CD14-positive monocyte (primary cell): ENCODE data around the gene IL6ST. TPM values are rescaled to one million over a fixed set of nuclear protein-coding genes. Genes with fewer than 3 reads are reported as not detected.

Experiments used
- DNase-seq, 3 donors: peaks; one replicate each; pipeline ENCODE4 v3.0.0-alpha.2; 2011 to 2022
- H2AFZ ChIP-seq: 2 replicates; pipeline ENCODE4 v1.6.0; 2012; ENCODE audit warnings: mild to moderate bottlenecking, low read depth, low read length, inconsistent platforms; ENCODE audit not compliant: insufficient read depth, poor library complexity, severe bottlenecking
- H3K27ac ChIP-seq, 2 donors: 1 replicate in 1 of 2; 2 replicates in 1 of 2; pipeline ENCODE4 v1.5.1; 2012 to 2013; ENCODE audit warnings: low read length in 2 of 2, control low read depth in 1 of 2, inconsistent platforms in 1 of 2, low read depth in 1 of 2, mild to moderate bottlenecking in 1 of 2
- H3K27me3 ChIP-seq, 2 donors: one replicate each; pipeline versions ENCODE4 v1.6.0 to v1.6.1; 2011 to 2013; ENCODE audit warnings: low read length in 2 of 2; ENCODE audit not compliant: control insufficient read depth in 2 of 2, insufficient read depth in 2 of 2
- H3K36me3 ChIP-seq, 2 donors: replicated peaks in 1 of 2; 1 replicate in 1 of 2; 2 replicates in 1 of 2; pipeline versions ENCODE4 v1.5.1 to v1.6.1; 2012 to 2013; ENCODE audit warnings: low read length in 2 of 2, control low read depth in 1 of 2, inconsistent platforms in 1 of 2, mild to moderate bottlenecking in 1 of 2; ENCODE audit not compliant: insufficient read depth in 2 of 2, control insufficient read depth in 1 of 2
- H3K4me1 ChIP-seq, 2 donors: 1 replicate in 1 of 2; 2 replicates in 1 of 2; pipeline versions ENCODE4 v1.5.1 to v1.6.1; 2012 to 2013; ENCODE audit warnings: low read length in 2 of 2, control low read depth in 1 of 2, inconsistent platforms in 1 of 2, mild to moderate bottlenecking in 1 of 2, moderate library complexity in 1 of 2; ENCODE audit not compliant: insufficient read depth in 2 of 2, control insufficient read depth in 1 of 2
- H3K4me2 ChIP-seq: replicated peaks from 2 replicates; pipeline ENCODE3; 2012; ENCODE audit warnings: low read length, moderate library complexity, mild to moderate bottlenecking; ENCODE audit not compliant: poor library complexity, severe bottlenecking; ENCODE audit errors: extremely low read depth
- H3K4me3 ChIP-seq, 3 experiments: fragments of 200-600 bp in 1 of 3; sonication (generic) in 1 of 3; replicated peaks in 1 of 3; 1 replicate in 2 of 3; 2 replicates in 1 of 3; pipeline ENCODE4 v1.5.1; 2011 to 2013; ENCODE audit warnings: low read length in 3 of 3, mild to moderate bottlenecking in 3 of 3, control low read depth in 2 of 3, low read depth in 2 of 3, inconsistent platforms in 1 of 3, moderate library complexity in 1 of 3
- H3K79me2 ChIP-seq: 2 replicates; pipeline ENCODE4 v1.6.0; 2012; ENCODE audit warnings: mild to moderate bottlenecking, control low read depth, inconsistent platforms, low read length, moderate library complexity; ENCODE audit not compliant: insufficient read depth
- H3K9ac ChIP-seq: 2 replicates; pipeline ENCODE4 v1.6.0; 2017; ENCODE audit warnings: low read length, mild to moderate bottlenecking; ENCODE audit not compliant: insufficient read depth, poor library complexity, severe bottlenecking
- H3K9me3 ChIP-seq, 2 donors: replicated peaks in 1 of 2; 1 replicate in 1 of 2; 2 replicates in 1 of 2; pipeline versions ENCODE4 v1.5.1 to v1.6.1; 2012 to 2013; ENCODE audit warnings: low read length in 2 of 2, control low read depth in 1 of 2; ENCODE audit not compliant: control insufficient read depth in 1 of 2, insufficient read depth in 1 of 2
- H4K20me1 ChIP-seq: 2 replicates; pipeline ENCODE4 v1.6.0; 2012; ENCODE audit warnings: mild to moderate bottlenecking, low read length, control low read depth, moderate library complexity; ENCODE audit not compliant: insufficient read depth
- H3K27ac Mint-ChIP-seq, 7 donors: one replicate each; pipeline ENCODE4 v1.8.0; 2020; ENCODE audit warnings: mild to moderate bottlenecking in 7 of 7, mixed read lengths in 7 of 7, moderate library complexity in 6 of 7, inconsistent platforms in 2 of 7
- H3K27me3 Mint-ChIP-seq, 3 donors: one replicate each; pipeline ENCODE4 v1.8.0; 2021 to 2022; ENCODE audit warnings: low read depth in 3 of 3, mild to moderate bottlenecking in 3 of 3, mixed read lengths in 3 of 3, moderate library complexity in 3 of 3, inconsistent platforms in 1 of 3
- H3K36me3 Mint-ChIP-seq, 2 donors: one replicate each; pipeline ENCODE4 v1.8.0; 2020; ENCODE audit warnings: mixed read lengths in 2 of 2, inconsistent platforms in 1 of 2, mild to moderate bottlenecking in 1 of 2
- H3K4me1 Mint-ChIP-seq: one replicate; pipeline ENCODE4 v1.8.0; 2020; ENCODE audit warnings: mild to moderate bottlenecking, mixed read lengths
- H3K4me3 Mint-ChIP-seq, 2 donors: one replicate each; pipeline ENCODE4 v1.8.0; 2020; ENCODE audit warnings: mild to moderate bottlenecking in 2 of 2, mixed read lengths in 2 of 2, moderate library complexity in 1 of 2
- H3K9me3 Mint-ChIP-seq, 7 donors: one replicate each; pipeline ENCODE4 v1.8.0; 2020 to 2022; ENCODE audit warnings: mixed read lengths in 7 of 7, mild to moderate bottlenecking in 6 of 7, moderate library complexity in 6 of 7, inconsistent platforms in 2 of 7
- WGBS: methylation state at CpG from one replicate; pipeline ENCODE4 v1.1.5; 2013; ENCODE audit warnings: missing lambda C conversion rate; ENCODE audit not compliant: insufficient coverage; 5-methylcytosine and 5-hydroxymethylcytosine counted together
- intact Hi-C, 2 donors: fragments of 100-400 bp; cut with micrococcal nuclease; formaldehyde crosslinking; loops; one replicate each; pipeline versions ENCODE4 v1.15.0 to v1.15.1; 2023
- polyA plus RNA-seq, 3 donors: library from polyadenylated mRNA; depleted of rRNA in 1 of 3; unstranded in 2 of 3; stranded (reverse) in 1 of 3; fragments of 300-500 nt in 2 of 3; fragments of >200 nt in 1 of 3; fragmentation: Illumina TruSeq in 2 of 3; gene quantifications; 1 replicate in 2 of 3; 2 replicates in 1 of 3; pipeline ENCODE4 v1.2.3, GENCODE V29; 2012 to 2021
- TF ChIP-seq, protein P1 (sequence below): fragments of 200-600 bp; IDR thresholded peaks from one replicate; pipeline ENCODE4 v1.8.0; 2022; ENCODE audit warnings: antibody characterized with exemption, mild to moderate bottlenecking

IL6ST gene
- polyA plus RNA-seq, 3 donors: 22.1 to 28.7 (median 25.7) TPM

GRCh38 chr5:55896663-55897062 lies 98.1 kb downstream of the IL6ST start:
- Mint-ChIP-seq H3K4me1 (peaks cover 12% of the 10 kb centered on the region), H3K9me3 (no peaks in the 10 kb centered on the region), H3K27ac (peak overlapping the region in 4 of 7 donors; percentile 26 to 89 (median 66)), H3K27me3 (peaks cover 0 to 2% (median 0%) of the 10 kb centered on the region in 3 donors), H3K36me3 (peaks cover 22 to 32% of the 10 kb centered on the region in 2 donors), H3K4me3 (no peak overlapping the region)
- Histone ChIP-seq H3K4me1 (peaks cover 5 to 6% of the 10 kb centered on the region in 2 donors), H3K4me3 (no peak overlapping the region), H3K27ac (no peak overlapping the region), H2AFZ (no peak overlapping the region), H3K27me3 (no peaks in the 10 kb centered on the region), H3K4me2 (no peak overlapping the region), H3K9me3 (no peaks in the 10 kb centered on the region), H3K79me2 (no peaks in the 10 kb centered on the region), H3K9ac (no peak overlapping the region), H3K36me3 (peaks cover 0 to 7% of the 10 kb centered on the region in 2 donors), H4K20me1 (no peaks in the 10 kb centered on the region)
- TF ChIP-seq, protein P1, sequence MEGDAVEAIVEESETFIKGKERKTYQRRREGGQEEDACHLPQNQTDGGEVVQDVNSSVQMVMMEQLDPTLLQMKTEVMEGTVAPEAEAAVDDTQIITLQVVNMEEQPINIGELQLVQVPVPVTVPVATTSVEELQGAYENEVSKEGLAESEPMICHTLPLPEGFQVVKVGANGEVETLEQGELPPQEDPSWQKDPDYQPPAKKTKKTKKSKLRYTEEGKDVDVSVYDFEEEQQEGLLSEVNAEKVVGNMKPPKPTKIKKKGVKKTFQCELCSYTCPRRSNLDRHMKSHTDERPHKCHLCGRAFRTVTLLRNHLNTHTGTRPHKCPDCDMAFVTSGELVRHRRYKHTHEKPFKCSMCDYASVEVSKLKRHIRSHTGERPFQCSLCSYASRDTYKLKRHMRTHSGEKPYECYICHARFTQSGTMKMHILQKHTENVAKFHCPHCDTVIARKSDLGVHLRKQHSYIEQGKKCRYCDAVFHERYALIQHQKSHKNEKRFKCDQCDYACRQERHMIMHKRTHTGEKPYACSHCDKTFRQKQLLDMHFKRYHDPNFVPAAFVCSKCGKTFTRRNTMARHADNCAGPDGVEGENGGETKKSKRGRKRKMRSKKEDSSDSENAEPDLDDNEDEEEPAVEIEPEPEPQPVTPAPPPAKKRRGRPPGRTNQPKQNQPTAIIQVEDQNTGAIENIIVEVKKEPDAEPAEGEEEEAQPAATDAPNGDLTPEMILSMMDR: no peak
- peak; percentile 5 to 18 (median 12) for DNase-seq
- WGBS: 7% methylated on average over 2 of the region's 2 CpGs
- intact Hi-C loops: no loop called here

DNA sequence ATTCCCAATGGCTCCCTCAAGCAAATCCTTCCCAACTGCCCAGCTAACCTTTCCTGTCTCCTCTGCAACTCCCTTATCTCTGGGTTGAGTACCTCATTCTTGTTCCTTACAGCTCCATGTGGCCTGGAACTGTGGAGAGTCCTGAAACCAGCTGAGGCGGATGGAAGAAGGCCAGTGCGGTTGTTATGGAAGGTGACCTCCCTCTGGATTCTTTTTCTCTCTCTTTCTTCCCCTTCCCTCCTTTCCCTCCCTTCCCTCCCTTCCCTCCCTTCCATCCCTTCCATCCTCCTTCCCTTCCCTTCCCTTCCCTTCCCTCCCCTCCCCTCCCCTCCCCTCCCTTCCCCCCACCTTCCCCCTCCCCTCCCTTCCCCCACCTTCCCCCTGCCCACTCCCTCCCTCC lies 98.5 kb downstream of the IL6ST start:
- Histone ChIP-seq H3K4me3 (no peak overlapping the region), H4K20me1 (no peaks in the 10 kb centered on the region), H3K4me2 (no peak overlapping the region), H3K9me3 (no peaks in the 10 kb centered on the region), H3K36me3 (peaks cover 2 to 10% of the 10 kb centered on the region in 2 donors), H2AFZ (no peak overlapping the region), H3K9ac (no peak overlapping the region), H3K79me2 (no peaks in the 10 kb centered on the region), H3K27me3 (no peaks in the 10 kb centered on the region), H3K27ac (no peak overlapping the region), H3K4me1 (peaks cover 5 to 6% of the 10 kb centered on the region in 2 donors)
- WGBS: 100% methylated on average over 1 of the region's 2 CpGs
- Mint-ChIP-seq H3K36me3 (peaks cover 22 to 37% of the 10 kb centered on the region in 2 donors), H3K9me3 (no peaks in the 10 kb centered on the region), H3K4me1 (peaks cover 12% of the 10 kb centered on the region), H3K27ac (peak overlapping the region in 3 of 7 donors; percentile 0 to 47 (median 9)), H3K27me3 (peaks cover 0 to 2% (median 0%) of the 10 kb centered on the region in 3 donors), H3K4me3 (no peak overlapping the region)
- TF ChIP-seq, protein P1: no peak
- intact Hi-C loops: no loop called here
- DNase-seq: no peak
